ENCODE data around the gene SCAPER. TPM values are rescaled to one million over a fixed set of nuclear protein-coding genes. Genes with fewer than 3 reads are reported as not detected.
"Not testable (repeated sequence)": the region's sequence is repeated elsewhere in the genome, so short reads cannot be mapped to it uniquely, and the experiment has no call there.

Gene SCAPER
- polyA plus RNA-seq, 3 donors: 24.0 to 28.2 (median 25.3) TPM

DNA sequence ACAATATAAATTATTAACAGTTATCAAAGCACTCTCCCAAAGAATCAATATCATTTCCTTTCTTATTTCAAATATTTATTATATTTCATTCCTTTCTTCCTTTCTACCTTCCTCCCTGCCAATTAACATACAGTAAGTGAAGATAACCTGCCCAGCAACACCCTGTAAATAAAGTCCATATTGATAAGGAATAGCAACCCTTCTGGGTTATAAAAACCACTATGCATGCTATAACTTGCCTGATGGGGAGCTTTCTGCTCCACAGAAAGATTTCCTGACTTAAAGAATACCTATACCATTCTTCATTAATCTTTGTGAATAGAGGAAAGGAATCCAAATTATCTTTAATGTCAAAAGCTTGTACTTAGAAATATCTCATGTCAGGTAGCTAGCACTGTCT, 402.0 kb downstream of the SCAPER start:
- DNase-seq: no peak

DNA sequence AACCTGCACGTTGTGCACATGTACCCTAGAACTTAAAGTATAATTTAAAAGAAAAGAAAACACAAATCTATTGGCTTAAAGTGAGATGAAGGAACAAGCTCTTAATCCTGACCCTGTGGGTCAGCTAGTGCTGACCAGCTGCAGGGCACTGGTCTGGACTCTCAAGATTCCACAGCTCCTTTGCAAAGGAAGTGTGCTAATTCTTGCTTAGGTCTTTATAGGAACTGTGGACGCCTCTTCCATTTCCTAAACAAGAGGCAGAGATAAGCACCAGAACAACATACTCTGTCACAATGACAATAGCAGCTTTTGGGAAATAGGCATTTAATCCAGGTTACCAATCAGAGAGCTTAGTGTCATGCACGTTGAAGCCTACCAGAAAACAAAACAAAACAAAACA, 402.5 kb downstream of the SCAPER start:
- no peak for DNase-seq

DNA sequence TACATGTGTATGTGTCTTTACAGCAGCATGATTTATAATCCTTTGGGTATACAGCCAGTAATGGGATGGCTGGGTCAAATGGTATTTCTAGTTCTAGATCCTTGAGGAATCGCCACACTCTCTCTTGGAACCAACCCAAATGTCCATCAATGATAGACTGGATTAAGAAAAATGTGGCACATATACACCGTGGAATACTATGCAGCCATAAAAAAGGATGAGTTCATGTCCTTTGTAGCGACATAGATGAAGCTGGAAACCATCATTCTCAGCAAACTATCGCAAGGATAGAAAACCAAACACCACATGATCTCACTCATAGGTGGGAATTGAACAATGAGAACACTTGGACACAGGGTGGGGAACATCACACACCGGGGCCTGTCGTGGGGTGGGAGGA, 403.0 kb downstream of the SCAPER start:
- DNase-seq: not testable (repeated sequence)

DNA sequence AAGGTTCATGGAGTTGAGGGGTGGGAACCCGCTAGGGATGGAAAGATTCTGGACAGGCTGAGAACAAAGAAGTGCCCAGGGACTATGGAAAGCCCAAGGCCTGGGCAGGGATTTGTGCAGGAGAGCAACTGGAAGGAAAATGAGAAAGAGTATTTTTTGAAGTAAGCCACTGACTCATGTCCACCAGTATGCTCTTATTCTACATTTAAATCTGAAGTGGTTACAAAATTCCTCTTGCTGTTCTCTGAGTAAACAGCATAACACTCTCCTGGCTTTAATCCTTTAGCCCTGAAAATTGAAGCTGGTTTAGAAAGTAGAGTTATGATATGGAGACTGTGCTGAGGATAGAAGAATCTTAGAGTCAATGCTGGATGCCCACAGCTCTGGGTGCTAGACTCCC, 403.4 kb downstream of the SCAPER start:
- no peak for DNase-seq

DNA sequence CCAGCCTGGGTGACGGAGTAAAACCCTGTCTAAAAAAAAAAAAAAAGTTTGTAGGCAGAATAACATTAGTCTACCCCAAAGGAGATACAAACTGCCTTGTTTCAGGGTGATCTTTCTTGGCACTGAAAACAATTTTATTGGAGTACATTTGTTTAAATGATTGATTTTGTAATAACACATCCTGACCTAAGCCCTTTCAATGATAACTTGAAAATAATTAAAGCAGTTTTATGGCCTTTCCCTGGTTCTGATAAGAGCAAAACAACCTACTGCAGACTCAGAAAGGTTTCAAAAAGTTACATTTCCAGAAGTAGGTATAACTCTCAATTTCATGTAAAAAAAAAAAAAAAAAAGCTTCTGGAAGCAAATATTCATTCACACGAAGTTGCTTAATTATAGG, 404.1 kb downstream of the SCAPER start:
- DNase-seq: no peak

DNA sequence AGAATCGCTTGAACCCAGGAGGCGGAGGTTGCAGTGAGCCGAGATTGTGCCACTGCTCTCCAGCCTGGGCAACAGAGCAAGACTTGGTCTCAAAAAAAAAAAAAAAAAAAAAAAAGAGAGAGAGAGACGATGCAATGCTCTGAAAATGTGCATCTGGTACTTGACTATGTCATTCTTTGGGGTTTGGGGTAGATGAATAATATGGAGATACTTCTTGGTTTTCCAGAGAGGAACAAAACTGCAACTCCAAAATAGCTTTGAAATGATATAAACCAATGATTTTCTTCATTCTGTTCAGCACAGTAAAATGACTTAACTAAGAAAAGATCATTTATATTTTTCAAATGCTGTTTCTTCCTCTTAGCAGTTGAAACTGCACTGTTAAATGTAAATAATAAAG, 409.7 kb downstream of the SCAPER start:
- DNase-seq: no peak

DNA sequence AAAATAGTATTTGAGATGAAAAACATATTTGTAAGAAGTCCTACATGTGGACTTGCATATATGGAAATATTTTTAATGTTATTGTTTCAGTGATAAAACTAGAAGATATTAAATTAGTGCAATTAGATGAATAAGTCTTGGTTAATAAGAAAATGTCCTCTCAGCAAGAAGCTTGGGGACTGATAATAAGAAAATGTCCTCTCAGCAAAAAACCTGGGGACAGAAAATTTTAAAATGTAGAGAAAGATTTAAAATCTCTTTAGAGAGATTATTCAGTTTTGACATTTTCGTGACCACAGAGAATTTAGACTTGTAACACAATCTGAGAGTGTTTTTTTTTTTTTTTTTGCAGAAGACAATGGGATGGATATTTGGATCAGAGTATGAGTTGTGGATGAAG, 412.6 kb downstream of the SCAPER start:
- no peak for DNase-seq

DNA sequence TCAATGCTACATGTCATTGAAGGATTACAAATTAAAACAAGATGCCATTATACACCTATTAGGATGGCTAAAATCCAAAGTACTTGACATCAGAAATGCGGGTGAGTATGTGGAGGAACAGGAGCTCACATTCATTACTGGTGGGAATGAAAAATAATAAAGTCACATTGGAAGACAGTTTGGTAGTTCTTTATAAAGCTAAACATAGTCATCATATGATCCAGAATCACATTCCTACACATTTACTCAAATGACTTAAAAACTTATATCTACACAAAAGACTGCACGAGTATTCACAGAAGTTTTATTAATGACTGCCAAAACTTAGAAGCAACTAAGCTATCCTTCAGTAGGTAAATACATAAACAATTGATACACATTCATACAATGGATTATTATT, 421.4 kb downstream of the SCAPER start:
- DNase-seq: no peak

DNA sequence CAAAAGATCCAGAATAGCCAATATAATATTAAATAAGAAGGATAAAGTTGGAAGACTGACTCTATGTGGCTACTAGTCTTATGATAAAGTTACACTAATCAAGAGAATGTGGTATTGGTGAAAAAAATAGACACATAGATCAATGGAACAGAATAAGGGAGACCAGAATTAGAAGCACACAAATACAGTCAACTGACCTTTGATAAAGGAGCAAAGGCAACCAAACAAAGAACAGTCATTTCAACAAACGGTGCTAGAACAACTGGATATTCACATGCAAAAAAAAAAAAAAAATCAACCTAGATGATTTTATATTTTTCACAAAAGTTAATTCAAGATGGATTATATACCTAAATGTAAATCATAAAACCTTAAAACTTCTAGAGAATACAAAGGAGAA, 422.1 kb downstream of the SCAPER start:
- no peak for DNase-seq

DNA sequence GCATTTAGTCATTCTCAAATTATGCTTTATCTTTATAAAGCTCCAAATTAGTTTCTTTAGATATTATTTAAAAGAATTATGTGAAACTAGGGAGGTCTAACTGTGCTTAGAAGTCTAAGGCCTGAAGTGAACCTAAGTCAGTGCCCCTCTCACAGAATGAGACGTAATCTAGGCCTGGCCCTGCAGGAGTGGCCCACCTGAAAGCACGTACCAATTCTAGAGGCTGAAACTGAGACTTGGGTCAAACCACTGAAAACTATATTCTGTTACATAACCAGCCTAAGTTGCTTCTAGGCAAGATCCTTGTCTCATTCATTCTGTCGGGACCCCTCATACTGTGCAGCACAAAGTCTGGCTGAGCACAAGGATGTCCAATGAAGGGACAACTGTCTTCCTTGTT, 424.9 kb downstream of the SCAPER start:
- DNase-seq: no peak

DNA sequence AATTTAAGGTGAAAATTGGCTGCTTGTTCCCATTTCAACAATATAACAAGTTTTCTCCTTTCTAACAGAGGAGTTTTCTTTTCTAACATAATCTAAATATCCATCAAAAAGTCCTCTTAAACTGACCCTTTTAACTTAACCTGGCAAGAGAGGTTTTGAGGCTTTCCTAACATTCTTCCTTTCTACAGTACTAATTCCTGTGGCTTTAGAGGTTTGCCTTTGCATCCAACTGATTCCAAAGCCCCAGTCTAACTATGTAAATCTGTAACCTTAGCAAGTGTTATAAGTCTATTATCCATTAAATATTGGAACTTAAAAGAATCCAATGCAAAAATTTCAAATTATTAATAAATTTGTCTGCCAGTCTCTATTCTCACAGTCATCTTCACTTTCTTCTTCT, 434.4 kb downstream of the SCAPER start:
- no peak for DNase-seq

DNA sequence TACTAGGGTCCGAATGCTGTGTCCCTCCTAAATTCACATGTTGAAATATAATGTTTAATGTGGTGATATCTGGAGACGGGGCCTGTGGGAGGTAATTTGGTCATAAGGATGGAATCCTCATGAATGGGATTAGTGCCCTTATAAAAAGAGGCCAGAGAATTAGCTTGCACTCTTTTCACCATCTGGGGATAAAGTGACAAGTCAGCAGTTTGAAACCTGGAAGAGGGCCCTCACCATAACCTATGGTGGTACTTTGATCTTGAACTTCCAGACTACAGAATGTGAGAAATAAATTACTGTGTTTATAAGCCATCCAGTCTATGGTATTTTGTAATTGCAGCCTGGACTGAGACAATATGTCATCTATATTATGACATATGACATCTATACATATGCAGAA, 436.4 kb downstream of the SCAPER start:
- no peak for DNase-seq

DNA sequence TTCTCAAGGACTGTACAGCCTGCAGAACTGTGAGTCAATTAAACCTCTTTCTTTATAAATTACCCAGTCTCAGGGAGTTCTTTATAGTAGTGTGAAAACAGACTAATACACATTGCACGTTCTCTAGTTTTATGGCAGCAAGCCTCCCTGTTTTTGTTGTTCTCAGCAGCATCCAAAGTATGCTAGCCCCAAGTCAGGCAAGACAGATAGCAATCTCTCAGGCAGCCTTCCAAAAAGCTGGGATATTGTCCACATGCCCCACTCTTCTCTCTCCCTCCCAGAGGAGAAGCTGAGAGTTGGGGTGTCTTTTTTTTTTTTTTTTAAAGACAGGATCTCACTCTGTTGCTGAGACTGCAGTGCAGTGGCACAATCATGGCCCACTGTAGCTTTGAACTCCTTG, 438.0 kb downstream of the SCAPER start:
- no peak for DNase-seq

DNA sequence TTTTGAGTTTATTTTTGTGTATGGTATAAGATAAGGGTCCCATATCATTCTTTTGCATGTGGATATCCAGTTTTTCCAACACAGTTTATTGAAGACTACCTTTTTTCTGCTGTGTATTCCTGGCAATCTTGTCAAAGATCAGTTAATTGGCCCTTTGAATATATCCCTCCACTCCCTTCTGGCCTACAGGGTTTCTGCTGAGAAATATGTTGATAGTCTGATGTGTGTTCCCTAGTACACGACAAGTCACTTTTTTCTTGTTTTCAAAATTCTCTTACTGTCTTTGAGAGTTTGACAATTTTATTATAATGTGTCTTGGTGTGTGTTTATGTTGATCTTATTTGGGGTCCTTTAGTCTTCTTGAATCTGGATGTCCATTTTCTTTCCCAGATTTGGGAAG, 439.4 kb downstream of the SCAPER start:
- DNase-seq: no peak

DNA sequence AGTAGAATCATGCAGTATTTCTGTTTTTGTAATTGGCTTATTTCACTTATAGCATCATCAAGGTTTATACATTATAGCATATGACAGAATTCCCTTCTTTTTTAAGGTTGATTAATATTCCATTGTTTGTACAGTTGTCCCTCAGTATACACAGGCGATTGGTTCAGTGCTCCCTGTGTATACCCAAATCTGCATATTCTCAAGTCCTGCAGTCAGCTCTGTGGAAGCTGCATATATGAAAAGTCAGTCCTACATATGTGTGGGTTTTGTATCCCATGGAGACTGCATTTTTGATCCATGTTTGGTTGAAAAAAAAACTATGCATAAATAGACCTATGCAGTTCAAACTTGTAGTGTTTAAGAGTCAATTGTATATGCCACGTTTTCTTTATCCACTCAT, 440.9 kb downstream of the SCAPER start:
- no peak for DNase-seq

DNA sequence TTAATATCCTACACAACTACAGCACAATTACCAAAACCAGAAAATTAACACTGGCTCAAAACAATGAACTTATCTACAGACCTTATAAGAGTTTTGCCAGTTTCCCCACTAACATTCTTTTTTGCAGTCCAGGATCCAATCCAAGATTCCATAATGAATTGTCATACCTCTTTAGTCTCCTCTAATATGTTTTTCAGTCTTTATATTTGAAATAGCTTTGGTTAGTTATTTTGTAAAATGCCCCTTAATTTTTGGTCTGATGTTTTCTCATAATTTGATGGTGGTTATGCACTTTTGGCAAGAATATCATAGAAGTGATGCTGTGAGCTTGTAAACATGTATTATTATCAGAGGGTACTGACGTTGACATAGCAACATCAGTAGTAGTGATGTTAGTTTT, 444.3 kb downstream of the SCAPER start:
- DNase-seq: no peak

DNA sequence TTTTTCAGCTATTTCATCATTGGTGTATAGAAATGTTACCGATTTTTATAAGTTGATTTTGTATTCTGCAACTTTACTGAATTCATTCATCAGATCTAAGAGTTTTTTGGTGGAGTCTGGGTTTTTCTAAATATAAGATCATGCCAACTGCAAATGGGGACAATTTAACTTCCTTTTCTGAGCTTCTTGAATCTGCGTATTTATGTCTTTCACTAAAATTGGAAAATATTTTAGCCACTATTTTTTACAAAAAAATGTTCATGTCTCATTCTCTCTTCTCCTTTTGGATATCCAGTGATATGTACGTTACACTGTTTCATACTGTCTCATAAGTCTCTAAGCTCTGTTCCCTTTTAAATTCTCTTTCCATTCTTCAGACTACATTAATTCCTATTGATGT, 444.8 kb downstream of the SCAPER start:
- no peak for DNase-seq

DNA sequence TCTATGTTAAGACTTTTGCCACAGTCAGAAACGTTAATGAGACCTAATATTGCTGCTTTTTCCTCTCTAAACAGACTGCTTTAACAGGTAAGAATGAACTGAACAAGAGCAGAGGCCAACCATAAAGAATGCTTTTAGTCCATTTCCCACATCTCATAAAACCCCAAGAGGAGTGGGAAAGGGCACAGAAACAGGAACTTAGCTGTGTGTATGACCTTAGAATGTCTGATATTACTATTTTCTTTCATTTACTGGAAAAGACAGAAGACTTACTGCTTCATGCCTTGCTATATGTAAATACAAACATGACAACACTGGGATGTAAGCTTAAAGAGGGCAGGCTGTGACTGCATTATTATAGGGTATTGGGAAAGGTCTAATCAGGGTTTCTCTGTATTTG, 453.6 kb downstream of the SCAPER start:
- DNase-seq: no peak

DNA sequence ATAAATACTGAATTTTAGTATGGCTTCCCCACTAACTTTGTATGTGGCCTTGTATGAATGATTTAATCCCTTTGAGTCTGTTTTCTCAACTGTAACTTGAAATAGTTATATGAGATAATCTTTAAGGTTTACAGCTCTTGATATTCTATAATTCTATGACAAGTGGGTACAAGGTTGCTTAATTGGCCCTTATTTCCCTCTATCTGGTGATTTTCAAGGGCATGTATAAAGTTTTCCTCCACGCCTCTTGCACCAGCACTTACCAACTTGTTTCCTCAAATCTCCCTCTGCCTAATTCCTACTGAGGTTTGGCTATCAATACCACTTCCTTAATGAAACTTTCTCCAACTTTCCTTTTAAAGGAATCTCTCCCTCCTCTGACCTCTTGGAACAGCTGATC, 455.7 kb downstream of the SCAPER start:
- no peak for DNase-seq

DNA sequence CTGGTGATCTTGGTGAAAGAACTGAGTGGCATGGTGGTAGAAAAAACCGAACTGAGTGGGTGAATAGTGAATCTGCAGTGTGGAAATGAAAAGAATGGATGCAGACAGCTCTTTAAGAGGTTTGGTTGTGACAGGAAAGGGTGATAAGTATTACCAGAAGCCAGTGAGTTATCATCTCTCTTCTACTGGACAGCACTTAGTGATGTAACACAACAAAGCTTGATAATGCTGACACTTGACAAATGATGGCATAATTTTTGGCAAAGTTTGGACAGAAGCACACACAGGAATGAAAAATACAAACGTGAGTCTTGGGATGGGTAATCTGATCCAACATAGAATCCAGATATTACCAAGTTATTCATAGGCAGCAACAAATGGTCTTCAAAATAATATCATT, 456.4 kb downstream of the SCAPER start:
- no peak for DNase-seq

DNA sequence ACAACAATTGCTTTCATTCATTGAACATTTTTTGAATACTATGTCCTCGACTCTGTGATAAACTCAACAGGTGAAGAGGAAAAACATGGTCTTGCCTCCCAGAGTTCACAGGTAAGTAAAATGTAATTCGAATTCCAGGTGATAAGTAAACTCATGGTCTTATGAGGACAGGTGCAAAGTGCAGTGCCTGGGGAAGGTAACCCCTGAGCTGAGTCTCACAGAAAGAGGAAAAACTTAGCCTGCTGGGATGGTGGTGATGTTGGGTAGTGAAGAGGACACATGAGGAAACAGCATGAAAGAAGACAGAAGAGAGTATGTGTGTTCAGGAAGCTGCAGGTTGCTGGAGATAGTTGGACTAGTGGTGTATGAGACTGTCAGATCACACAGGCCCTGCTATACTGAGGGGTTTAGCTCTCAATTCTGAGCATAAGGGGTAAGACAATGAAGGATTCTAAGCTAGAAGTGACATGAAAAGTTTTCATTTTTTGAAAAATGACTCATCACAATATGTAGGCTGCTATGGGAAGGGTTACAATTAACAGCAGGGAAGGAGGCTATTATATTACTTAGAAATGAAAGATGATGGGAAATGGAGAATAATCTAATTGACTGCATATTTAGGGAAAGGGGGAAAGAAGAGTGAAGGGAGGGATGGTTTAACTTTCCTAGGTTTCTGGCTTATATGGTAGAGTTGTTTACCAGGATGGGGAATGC, 457.3 kb downstream of the SCAPER start:
- DNase-seq: no peak

DNA sequence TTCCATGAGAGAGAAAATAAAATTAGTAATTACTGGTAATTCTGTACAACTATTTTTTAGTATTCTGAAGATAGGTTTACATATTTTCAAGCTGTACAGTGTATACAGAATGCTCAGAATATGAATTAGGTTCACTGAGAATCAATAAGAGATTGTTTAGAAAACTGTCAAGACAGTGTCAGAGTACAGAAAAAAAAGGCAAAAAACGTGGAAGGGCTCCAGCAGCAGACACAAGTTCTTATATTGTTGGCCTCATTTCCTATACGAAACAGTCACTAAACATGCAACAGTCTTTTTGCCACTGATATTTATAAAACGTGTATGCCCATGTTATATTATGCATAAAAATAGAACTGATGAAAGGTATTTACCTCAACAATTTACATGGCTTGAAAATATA, 464.7 kb downstream of the SCAPER start:
- no peak for DNase-seq

DNA sequence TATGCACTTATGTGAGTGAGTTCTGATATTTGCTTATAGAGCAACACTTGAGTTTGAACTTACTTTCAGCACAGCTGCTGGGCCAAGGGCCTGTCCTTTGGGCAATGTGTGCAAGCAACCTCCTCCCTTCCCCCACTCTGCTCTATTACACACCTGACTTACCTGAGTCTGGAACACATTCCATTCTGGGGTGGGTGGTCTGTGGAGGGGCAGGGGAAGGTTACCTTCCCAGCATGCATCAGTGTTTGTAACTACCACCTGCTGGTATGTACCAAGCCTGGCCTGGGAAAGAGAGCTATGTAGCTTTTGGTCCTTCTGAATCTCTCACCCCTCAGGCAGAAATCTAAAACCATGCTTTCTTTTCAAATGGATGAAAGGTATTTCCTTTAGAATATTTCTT, 465.6 kb downstream of the SCAPER start:
- DNase-seq: peak; percentile 52

DNA sequence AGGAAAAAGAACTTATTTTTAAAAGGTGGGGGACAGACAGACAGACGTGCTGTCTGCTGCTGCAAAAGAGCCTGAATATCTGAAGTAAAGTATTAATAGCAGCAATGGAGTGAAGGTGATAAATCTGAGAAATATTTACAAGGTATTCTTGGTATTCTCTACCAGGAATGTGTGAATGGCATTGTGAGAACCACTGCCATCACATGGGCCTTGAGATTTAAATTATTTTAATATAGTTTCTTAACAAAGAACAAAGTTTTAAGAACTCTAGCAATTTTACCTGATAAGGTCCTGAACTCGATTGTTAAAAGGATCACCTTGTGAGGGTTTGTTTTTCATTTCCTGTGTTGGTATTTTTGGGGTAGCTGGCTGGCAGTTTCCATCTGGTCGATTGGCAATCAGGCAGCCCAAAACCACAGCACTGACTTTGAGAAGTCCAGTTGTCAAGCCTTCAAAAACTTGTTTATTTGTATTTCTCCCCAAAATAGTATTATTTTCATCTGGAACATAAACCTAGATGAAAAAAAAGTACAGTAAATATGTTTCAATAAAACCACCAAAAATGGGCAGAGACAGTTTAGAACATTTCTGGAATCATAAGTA, 471.2 kb downstream of the SCAPER start:
- DNase-seq: no peak

Measured in renal pelvis (tissue), 4 donors.